ENCODE measurements around the gene CALHM3. TPM values are rescaled to one million over a fixed set of nuclear protein-coding genes. Genes with fewer than 3 reads are reported as not detected.
"Not testable (repeated sequence)": the region's sequence is repeated elsewhere in the genome, so short reads cannot be mapped to it uniquely, and the experiment has no call there.

CALHM3 gene, protein sequence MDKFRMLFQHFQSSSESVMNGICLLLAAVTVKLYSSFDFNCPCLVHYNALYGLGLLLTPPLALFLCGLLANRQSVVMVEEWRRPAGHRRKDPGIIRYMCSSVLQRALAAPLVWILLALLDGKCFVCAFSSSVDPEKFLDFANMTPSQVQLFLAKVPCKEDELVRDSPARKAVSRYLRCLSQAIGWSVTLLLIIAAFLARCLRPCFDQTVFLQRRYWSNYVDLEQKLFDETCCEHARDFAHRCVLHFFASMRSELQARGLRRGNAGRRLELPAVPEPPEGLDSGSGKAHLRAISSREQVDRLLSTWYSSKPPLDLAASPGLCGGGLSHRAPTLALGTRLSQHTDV
- 0.13 TPM for polyA plus RNA-seq
- long read RNA-seq, donor 1: 0 reads
- long read RNA-seq, donor 2: 0 reads
- long read RNA-seq, donor 3: 0 reads
- long read RNA-seq, donor 4: 0 reads
- long read RNA-seq, donor 5: 0 reads
- long read RNA-seq, donor 6: 0 reads
- long read RNA-seq, donor 7: 0 reads
- long read RNA-seq, donor 8: 0 reads
- long read RNA-seq, donor 9: 0 reads
- long read RNA-seq, donor 10: 0 reads
- long read RNA-seq, donor 11: 0 reads

DNA sequence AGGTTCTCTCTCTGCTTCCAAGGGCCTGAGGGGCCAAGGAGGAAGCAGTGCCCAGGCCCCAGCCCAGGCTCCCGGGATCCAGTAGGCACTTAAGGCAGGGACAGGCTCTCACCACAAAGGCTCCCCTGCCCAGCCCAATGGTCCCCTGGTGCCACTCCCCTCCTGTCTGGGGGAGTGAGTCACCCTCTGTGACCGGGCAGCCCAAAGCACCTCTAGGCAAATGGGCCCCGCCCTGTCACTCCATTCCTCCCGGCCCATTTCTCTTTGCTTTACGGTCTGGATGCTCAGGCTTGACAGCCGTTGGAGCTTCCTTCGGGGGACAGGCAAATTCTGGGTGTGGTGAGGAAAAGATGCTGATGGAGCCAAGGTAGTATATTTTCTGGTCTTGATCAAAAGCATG lies at the start of gene CALHM3:
Gene CALHM3 (minus strand): TSS at position 106 of the 400 bp plus-strand sequence. CDS start 208 bp downstream, outside the sequence.
- H3K4me1 ChIP-seq (ENCODE audit: control insufficient read depth, insufficient read depth, low read length): no peaks in the 10 kb centered on the region
- H3K27ac ChIP-seq (ENCODE audit: low read length): no peak within 1 kb of the TSS
- no peak within 1 kb of the TSS for H3K4me3 ChIP-seq (ENCODE audit: low read length)
- no peaks in the 10 kb centered on the region for H3K9me3 ChIP-seq (ENCODE audit: control insufficient read depth, low read depth, low read length)
- DNase-seq: no peak
- no CpG with 5 or more reads among the region's 7 CpGs for WGBS (ENCODE audit: insufficient coverage, low lambda C conversion rate)
- no peaks in the 10 kb centered on the region for H3K27me3 ChIP-seq (ENCODE audit: control insufficient read depth, insufficient read depth, low read length)
- no peaks in the 10 kb centered on the region for H3K36me3 ChIP-seq (ENCODE audit: control insufficient read depth, insufficient read depth, low read length)

DNA sequence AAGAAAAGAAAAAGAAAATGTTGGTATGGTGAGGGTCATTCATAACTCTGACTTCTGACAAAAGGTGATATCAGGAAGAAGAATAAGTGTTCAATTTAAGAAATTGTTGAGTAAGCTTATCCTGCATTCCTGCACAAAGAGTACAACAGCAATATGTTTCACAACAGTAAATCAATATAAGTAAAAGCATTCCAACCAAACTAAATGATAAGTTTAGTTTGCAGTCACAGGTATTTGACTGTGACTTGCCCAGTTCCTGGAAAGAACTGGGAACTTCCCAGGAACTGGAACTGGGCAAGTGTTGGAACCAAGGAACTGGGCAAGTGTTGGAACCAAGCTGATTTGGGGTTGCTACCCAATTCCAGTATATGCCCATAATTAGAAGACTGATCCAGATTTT lies 49.5 kb upstream of the CALHM3 start:
- Histone ChIP-seq H3K4me1 (ENCODE audit: control insufficient read depth, insufficient read depth, low read length) (peaks cover 2% of the 10 kb centered on the region), H3K36me3 (ENCODE audit: control insufficient read depth, insufficient read depth, low read length) (no peaks in the 10 kb centered on the region), H3K9me3 (ENCODE audit: control insufficient read depth, low read depth, low read length) (peaks cover 9% of the 10 kb centered on the region), H3K27ac (ENCODE audit: low read length) (no peak overlapping the region), H3K4me3 (ENCODE audit: low read length) (no peak overlapping the region), H3K27me3 (ENCODE audit: control insufficient read depth, insufficient read depth, low read length) (no peaks in the 10 kb centered on the region)
- no peak for DNase-seq

DNA sequence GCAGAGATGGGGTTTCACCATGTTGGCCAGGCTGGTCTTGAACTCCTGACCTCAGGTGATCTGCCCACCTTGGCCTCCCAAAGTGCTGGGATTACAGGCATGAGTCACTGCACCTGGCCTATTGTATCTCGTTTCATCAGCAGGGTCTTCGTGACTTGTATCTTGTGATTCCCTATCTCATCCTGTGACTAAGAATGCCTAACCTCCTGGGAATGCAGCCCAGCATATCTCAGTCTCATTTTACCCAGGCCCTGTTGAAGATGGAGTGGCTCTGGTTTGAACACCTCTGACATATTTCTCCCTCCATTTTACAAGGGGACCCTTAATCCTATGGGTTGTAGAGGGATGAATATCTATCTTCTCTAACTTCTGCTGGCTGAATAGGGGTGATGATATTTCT lies 48.4 kb upstream of the CALHM3 start:
- H3K27me3 ChIP-seq (ENCODE audit: control insufficient read depth, insufficient read depth, low read length); H3K27ac ChIP-seq (ENCODE audit: low read length); H3K36me3 ChIP-seq (ENCODE audit: control insufficient read depth, insufficient read depth, low read length); H3K4me3 ChIP-seq (ENCODE audit: low read length); H3K9me3 ChIP-seq (ENCODE audit: control insufficient read depth, low read depth, low read length); H3K4me1 ChIP-seq (ENCODE audit: control insufficient read depth, insufficient read depth, low read length); DNase-seq: not testable (repeated sequence)
- WGBS (ENCODE audit: insufficient coverage, low lambda C conversion rate): 20% methylated on average over 1 of the region's 2 CpGs

DNA sequence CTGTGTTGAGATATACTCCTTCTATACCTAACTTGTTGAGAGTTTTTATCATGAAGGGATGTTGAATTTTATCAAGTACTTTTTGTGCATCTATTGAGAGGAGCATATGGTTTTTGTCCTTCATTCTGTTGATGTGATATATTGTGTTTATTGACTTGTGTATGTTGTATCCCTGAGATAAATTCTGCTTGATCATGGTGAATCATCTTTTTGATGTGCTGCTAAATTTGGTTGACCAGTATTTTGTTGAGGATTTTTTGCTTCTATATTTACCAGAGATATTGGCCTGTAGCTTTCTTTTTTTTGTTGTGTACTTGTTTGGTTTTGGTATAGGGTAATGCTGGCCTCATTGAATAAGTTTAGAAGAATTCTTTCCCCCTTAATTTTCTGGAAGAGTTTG lies 46.9 kb upstream of the CALHM3 start:
- H3K27me3 ChIP-seq (ENCODE audit: control insufficient read depth, insufficient read depth, low read length): no peaks in the 10 kb centered on the region
- peaks cover 9% of the 10 kb centered on the region for H3K9me3 ChIP-seq (ENCODE audit: control insufficient read depth, low read depth, low read length)
- H3K4me3 ChIP-seq (ENCODE audit: low read length): no peak overlapping the region
- peaks cover 2% of the 10 kb centered on the region for H3K4me1 ChIP-seq (ENCODE audit: control insufficient read depth, insufficient read depth, low read length)
- H3K27ac ChIP-seq (ENCODE audit: low read length): no peak overlapping the region
- H3K36me3 ChIP-seq (ENCODE audit: control insufficient read depth, insufficient read depth, low read length): no peaks in the 10 kb centered on the region
- no peak for DNase-seq

DNA sequence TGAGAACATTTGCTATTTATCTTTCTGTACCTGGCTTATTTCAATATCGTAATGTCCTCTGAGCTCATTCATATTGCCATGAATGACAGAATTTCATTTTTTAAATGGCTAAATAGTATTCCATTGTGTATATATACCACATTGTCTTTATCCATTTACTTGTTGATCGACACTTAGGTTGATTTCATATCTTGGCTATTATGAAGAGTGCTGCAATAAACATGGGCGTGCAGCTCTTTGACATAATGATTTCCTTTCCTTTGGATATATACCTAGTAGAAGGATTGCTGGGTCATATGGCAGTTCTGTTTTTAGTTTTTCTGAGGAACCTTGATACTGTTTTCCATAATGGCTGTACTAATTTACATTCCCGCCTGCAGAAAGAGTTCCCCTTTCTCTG lies 44.6 kb upstream of the CALHM3 start:
- no peaks in the 10 kb centered on the region for H3K36me3 ChIP-seq (ENCODE audit: control insufficient read depth, insufficient read depth, low read length)
- WGBS (ENCODE audit: insufficient coverage, low lambda C conversion rate): 100% methylated on average over 1 of the region's 4 CpGs
- H3K9me3 ChIP-seq (ENCODE audit: control insufficient read depth, low read depth, low read length): no peaks in the 10 kb centered on the region
- peaks cover 2% of the 10 kb centered on the region for H3K4me1 ChIP-seq (ENCODE audit: control insufficient read depth, insufficient read depth, low read length)
- no peak overlapping the region for H3K27ac ChIP-seq (ENCODE audit: low read length)
- H3K4me3 ChIP-seq (ENCODE audit: low read length): no peak overlapping the region
- no peaks in the 10 kb centered on the region for H3K27me3 ChIP-seq (ENCODE audit: control insufficient read depth, insufficient read depth, low read length)
- DNase-seq: no peak

DNA sequence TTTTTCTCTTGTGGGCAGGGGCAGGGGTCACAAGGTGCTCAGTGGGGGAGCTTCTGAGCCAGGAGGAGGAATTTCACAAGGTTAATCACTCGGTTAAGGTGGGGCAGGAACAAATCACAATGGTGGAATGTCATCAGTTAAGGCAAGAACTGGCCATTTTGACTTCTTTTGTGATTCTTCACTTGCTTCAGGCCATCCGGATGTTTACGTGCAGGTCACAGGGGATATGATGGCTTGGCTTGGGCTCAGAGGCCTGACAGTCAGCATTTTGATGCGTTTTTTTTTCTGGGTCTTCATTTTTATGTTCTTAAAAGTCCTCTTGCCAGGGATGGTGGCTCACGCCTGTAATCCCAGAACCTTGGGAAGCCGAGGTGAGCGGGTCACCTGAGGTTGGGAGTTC lies 43.0 kb upstream of the CALHM3 start:
- not testable (repeated sequence) for H3K27ac ChIP-seq (ENCODE audit: low read length); H3K27me3 ChIP-seq (ENCODE audit: control insufficient read depth, insufficient read depth, low read length); DNase-seq; H3K36me3 ChIP-seq (ENCODE audit: control insufficient read depth, insufficient read depth, low read length); H3K4me1 ChIP-seq (ENCODE audit: control insufficient read depth, insufficient read depth, low read length); H3K4me3 ChIP-seq (ENCODE audit: low read length); H3K9me3 ChIP-seq (ENCODE audit: control insufficient read depth, low read depth, low read length)
- WGBS (ENCODE audit: insufficient coverage, low lambda C conversion rate): no CpG with 5 or more reads among the region's 7 CpGs

DNA sequence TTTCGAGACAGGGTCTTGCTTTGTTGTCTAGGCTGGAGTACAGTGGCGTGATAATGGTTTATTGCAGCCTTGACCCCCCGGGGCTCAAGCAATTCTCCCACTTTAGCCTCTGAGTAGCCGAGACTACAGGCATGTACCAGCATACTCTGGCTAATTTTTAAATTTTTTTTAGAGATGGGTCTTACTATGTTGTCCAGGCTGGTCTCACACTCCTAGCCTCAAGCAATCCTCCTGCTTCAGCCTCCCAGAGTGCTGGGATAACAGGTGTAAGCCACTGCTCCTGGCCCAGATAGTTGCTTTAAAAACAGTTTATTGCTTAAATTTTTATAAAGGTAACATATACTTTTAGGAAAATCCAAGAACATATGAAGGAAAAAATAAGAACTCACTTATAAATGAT lies 40.8 kb upstream of the CALHM3 start:
- peaks cover 7% of the 10 kb centered on the region for H3K4me1 ChIP-seq (ENCODE audit: control insufficient read depth, insufficient read depth, low read length)
- DNase-seq: no peak
- no peaks in the 10 kb centered on the region for H3K27me3 ChIP-seq (ENCODE audit: control insufficient read depth, insufficient read depth, low read length)
- no peak overlapping the region for H3K27ac ChIP-seq (ENCODE audit: low read length)
- H3K9me3 ChIP-seq (ENCODE audit: control insufficient read depth, low read depth, low read length): no peaks in the 10 kb centered on the region
- WGBS (ENCODE audit: insufficient coverage, low lambda C conversion rate): no CpG with 5 or more reads among the region's 4 CpGs
- H3K36me3 ChIP-seq (ENCODE audit: control insufficient read depth, insufficient read depth, low read length): no peaks in the 10 kb centered on the region
- H3K4me3 ChIP-seq (ENCODE audit: low read length): no peak overlapping the region

DNA sequence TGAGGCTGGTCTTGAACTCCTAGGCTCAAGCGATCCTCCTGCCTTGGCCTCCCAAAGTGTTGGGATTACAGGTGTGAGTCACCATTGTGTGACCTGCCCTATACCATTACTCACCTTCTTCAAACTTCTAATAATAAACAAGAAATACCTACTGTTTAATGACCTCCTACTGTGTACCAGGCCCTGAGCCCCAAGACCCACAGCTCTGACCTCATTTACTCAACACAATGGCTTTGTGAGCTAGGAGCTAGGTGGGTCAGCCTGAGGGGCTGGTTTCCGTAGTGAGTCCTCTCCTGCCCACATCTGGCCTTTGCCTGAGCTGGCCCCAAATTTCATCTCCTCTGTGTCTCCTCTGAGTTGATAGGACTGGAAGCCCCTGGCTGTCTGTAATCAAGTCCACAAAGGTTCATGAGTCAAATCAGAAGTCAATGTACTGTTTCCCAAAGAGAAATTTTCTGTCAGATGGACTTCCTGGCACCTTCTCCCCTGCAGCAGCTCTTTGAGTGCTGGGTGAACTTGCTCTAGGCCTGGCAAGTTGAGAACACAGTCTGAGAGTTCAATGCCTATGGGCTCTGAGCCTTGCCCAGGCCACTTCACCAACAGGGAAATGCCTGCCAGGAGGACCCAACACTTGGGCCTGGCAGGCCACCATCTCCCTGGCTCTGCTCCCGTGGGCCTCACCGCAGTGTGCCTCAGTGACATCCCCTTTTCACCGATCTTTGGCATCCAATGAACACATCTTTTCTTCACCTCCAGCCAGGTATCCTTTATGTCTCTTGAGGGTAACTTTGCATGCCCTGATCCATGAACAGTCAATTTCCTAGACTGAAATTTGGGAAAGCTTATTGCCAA lies 38.4 kb upstream of the CALHM3 start:
- no peak overlapping the region for H3K27ac ChIP-seq (ENCODE audit: low read length)
- H3K4me1 ChIP-seq (ENCODE audit: control insufficient read depth, insufficient read depth, low read length): peaks cover 28% of the 10 kb centered on the region
- no peaks in the 10 kb centered on the region for H3K9me3 ChIP-seq (ENCODE audit: control insufficient read depth, low read depth, low read length)
- no peaks in the 10 kb centered on the region for H3K27me3 ChIP-seq (ENCODE audit: control insufficient read depth, insufficient read depth, low read length)
- no peak overlapping the region for H3K4me3 ChIP-seq (ENCODE audit: low read length)
- 100% methylated on average over 3 of the region's 5 CpGs for WGBS (ENCODE audit: insufficient coverage, low lambda C conversion rate)
- no peaks in the 10 kb centered on the region for H3K36me3 ChIP-seq (ENCODE audit: control insufficient read depth, insufficient read depth, low read length)
- DNase-seq: no peak

DNA sequence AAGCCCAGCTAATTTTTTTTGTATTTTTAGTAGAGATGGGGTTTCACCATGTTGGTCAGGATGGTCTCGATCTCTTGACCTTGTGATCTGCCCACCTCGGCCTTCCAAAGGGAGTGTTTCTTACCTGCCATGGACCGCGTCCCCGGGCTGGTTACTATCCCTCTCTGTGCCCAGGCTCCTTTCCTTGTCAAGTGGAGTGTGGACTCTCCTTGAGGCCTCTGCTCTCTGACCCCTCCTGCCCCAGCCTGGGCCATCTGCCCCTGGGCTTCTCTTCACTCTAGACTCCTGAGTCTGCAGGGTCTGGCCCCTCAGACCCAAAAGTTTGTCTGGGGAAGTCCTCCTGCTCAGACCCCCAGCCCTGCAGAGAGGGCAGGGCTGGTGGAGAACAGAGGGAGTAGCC lies 35.2 kb upstream of the CALHM3 start:
- no peak overlapping the region for H3K4me3 ChIP-seq (ENCODE audit: low read length)

DNA sequence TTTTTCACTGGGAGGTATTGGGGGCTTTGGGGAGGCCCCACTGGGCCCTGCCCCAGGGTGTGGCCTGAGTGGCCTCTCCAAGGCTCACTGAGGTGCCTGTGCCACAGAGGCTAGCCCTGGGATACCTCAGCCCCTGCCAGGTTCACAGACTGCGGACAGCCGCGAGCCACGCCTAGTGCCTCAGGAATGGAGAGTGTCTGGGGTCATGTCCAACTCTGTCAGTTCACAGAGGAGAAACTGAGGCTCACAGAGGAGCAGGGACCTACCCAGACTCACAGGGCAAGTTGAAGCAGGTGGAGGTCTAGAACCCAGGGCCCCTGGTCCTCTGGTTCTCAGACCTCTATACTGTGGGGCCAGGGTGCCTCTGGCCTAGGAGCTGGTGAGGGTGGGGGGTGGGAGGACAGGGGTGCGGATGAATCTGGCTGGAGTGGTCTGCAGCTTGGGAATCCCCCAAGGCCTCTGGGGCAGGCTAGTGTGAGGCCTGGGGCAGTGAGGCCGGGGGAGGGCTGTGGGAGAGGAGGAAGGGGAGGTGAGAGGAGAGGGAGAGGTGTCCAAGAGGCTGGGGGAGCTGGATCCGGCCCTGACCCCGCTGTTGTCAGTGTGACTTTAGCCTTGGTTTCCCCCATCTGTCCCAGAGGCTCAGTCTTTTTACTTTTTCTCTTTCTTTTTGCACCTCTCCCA lies 34.5 kb upstream of the CALHM3 start:
- Histone ChIP-seq H3K4me3 (ENCODE audit: low read length) (no peak overlapping the region), H3K4me1 (ENCODE audit: control insufficient read depth, insufficient read depth, low read length) (peaks cover 65% of the 10 kb centered on the region), H3K36me3 (ENCODE audit: control insufficient read depth, insufficient read depth, low read length) (no peaks in the 10 kb centered on the region), H3K9me3 (ENCODE audit: control insufficient read depth, low read depth, low read length) (no peaks in the 10 kb centered on the region), H3K27ac (ENCODE audit: low read length) (peak overlapping the region; percentile 97), H3K27me3 (ENCODE audit: control insufficient read depth, insufficient read depth, low read length) (no peaks in the 10 kb centered on the region)
- WGBS (ENCODE audit: insufficient coverage, low lambda C conversion rate): no CpG with 5 or more reads among the region's 8 CpGs
- DNase-seq: no peak

More for the DNA sequence above, 35.2 kb upstream of the CALHM3 start:
- Histone ChIP-seq H3K9me3 (ENCODE audit: control insufficient read depth, low read depth, low read length) (no peaks in the 10 kb centered on the region), H3K27ac (ENCODE audit: low read length) (peak overlapping the region; percentile 17), H3K36me3 (ENCODE audit: control insufficient read depth, insufficient read depth, low read length) (no peaks in the 10 kb centered on the region), H3K4me1 (ENCODE audit: control insufficient read depth, insufficient read depth, low read length) (peaks cover 61% of the 10 kb centered on the region), H3K27me3 (ENCODE audit: control insufficient read depth, insufficient read depth, low read length) (no peaks in the 10 kb centered on the region)
- no CpG with 5 or more reads among the region's 5 CpGs for WGBS (ENCODE audit: insufficient coverage, low lambda C conversion rate)
- DNase-seq: no peak

Measured in large intestine (tissue), 12 donors.